ENCODE measurements around the gene SMAD2. TPM values are rescaled to one million over a fixed set of nuclear protein-coding genes. Genes with fewer than 3 reads are reported as not detected.
A peak's percentile ranks its signal among the peaks of the same experiment; 100 is the strongest.

SMAD2 gene
- total RNA-seq, 1 experiment from 2014 or later: 25.5 TPM

- intact Hi-C loops (cut with micrococcal nuclease): loop anchor here (1.0 to 5.0 kb wide), 2 partner anchors 35 to 48 kb away; partner anchors contain the start of gene SMAD2
- peak overlapping the region; percentile 53 for H3K4me2 ChIP-seq (ENCODE audit: low read length)
- no TSS peak for BruUV-seq (replicated peaks)
- ChIA-PET POLR2A (ENCODE audit: unreplicated experiment) (no interaction called here), CTCF (no interaction called here)
- no peak for TF ChIP-seq CTCF (conservative IDR thresholded peaks at IDR 0.05; ENCODE audit: low read depth, low read length)
- TF ChIP-seq EZH2phosphoT487 (IDR thresholded peaks at IDR 0.05; ENCODE audit: borderline replicate concordance, low read length): no peak
- no peak for TF ChIP-seq EZH2 (IDR thresholded peaks at IDR 0.05; ENCODE audit: low read length, unreplicated experiment)
- H3K27me3 ChIP-seq (ENCODE audit: low read length): no peaks in the 10 kb centered on the region
- H3K9ac ChIP-seq (ENCODE audit: low read length): peak overlapping the region; percentile 75
- 0 out of 2 replicates have a peak, but pooled peaks cover 6% of the 10 kb centered on the region for H3K79me2 ChIP-seq (ENCODE audit: low read length)
- no peaks in the 10 kb centered on the region for H3F3A ChIP-seq (ENCODE audit: low read length, unreplicated experiment)
- H3K4me3 ChIP-seq (ENCODE audit: low read length): no peak overlapping the region
- DNase-seq (peak; percentile 67), ATAC-seq (peak; percentile 76)
- H3K27ac ChIP-seq (ENCODE audit: low read length): peak overlapping the region; percentile 89
- H4K20me1 ChIP-seq (ENCODE audit: low read length): no peaks in the 10 kb centered on the region
- H3K4me1 ChIP-seq (ENCODE audit: insufficient read depth, low read length): peaks cover 37% of the 10 kb centered on the region
- H2AFZ ChIP-seq (ENCODE audit: low read length): no peak overlapping the region
- no peaks in the 10 kb centered on the region for H3K36me3 ChIP-seq (ENCODE audit: low read depth, low read length)
- H3K9me2 ChIP-seq (replicated peaks; ENCODE audit: low read length): no peaks in the 10 kb centered on the region
- no peaks in the 10 kb centered on the region for H3K9me3 ChIP-seq (ENCODE audit: low read length)
Observed at GRCh38 chr18:47881752-47882455, 48.6 kb downstream of the SMAD2 start.

- peak overlapping the region; percentile 89 for H3K27ac ChIP-seq (ENCODE audit: low read length)
- H3K4me2 ChIP-seq (ENCODE audit: low read length): no peak overlapping the region
- intact Hi-C loops (cut with micrococcal nuclease): loop anchor here (5.0 kb wide), 1 partner anchor 36 kb away; no protein-coding TSS in a partner anchor
- ATAC-seq: no peak
- H3K9me2 ChIP-seq (replicated peaks; ENCODE audit: low read length): no peaks in the 10 kb centered on the region
- H2AFZ ChIP-seq (ENCODE audit: low read length): no peak overlapping the region
- DNase-seq: no peak
- no peak overlapping the region for H3K4me3 ChIP-seq (ENCODE audit: low read length)
- no peak for TF ChIP-seq EZH2 (IDR thresholded peaks at IDR 0.05; ENCODE audit: low read length, unreplicated experiment)
- TF ChIP-seq CTCF (conservative IDR thresholded peaks at IDR 0.05; ENCODE audit: low read depth, low read length): no peak
- TF ChIP-seq EZH2phosphoT487 (IDR thresholded peaks at IDR 0.05; ENCODE audit: borderline replicate concordance, low read length): no peak
- H3F3A ChIP-seq (ENCODE audit: low read length, unreplicated experiment): no peaks in the 10 kb centered on the region
- TSS peak; percentile 55 for BruUV-seq (replicated peaks)
- H3K27me3 ChIP-seq (ENCODE audit: low read length): no peaks in the 10 kb centered on the region
- H3K4me1 ChIP-seq (ENCODE audit: insufficient read depth, low read length): peaks cover 37% of the 10 kb centered on the region
- peak overlapping the region; percentile 59 for H3K9ac ChIP-seq (ENCODE audit: low read length)
- ChIA-PET POLR2A (ENCODE audit: unreplicated experiment) (no interaction called here), CTCF (no interaction called here)
- no peaks in the 10 kb centered on the region for H4K20me1 ChIP-seq (ENCODE audit: low read length)
- H3K79me2 ChIP-seq (ENCODE audit: low read length): 0 out of 2 replicates have a peak, but pooled peaks cover 6% of the 10 kb centered on the region
- H3K36me3 ChIP-seq (ENCODE audit: low read depth, low read length): no peaks in the 10 kb centered on the region
- no peaks in the 10 kb centered on the region for H3K9me3 ChIP-seq (ENCODE audit: low read length)
Observed at GRCh38 chr18:47881042-47881441, 49.4 kb downstream of the SMAD2 start.

GRCh38 chr18:47877892-47878291, 52.6 kb downstream of the SMAD2 start:
- POLR2A ChIA-PET (ENCODE audit: unreplicated experiment): no interaction called here
- no peak overlapping the region for H3K4me3 ChIP-seq (ENCODE audit: low read length)
- intact Hi-C loops (cut with micrococcal nuclease): no loop called here
- no peaks in the 10 kb centered on the region for H3K9me3 ChIP-seq (ENCODE audit: low read length)
- ATAC-seq: no peak
- no peak overlapping the region for H2AFZ ChIP-seq (ENCODE audit: low read length)
- no peak overlapping the region for H3K4me2 ChIP-seq (ENCODE audit: low read length)
- CTCF ChIA-PET: interaction anchor here (0.6 kb wide), 1 partner anchor 130 kb away, joined by 3 read pairs; no protein-coding TSS in a partner anchor
- H3K36me3 ChIP-seq (ENCODE audit: low read depth, low read length): no peaks in the 10 kb centered on the region
- TF ChIP-seq EZH2phosphoT487 (IDR thresholded peaks at IDR 0.05; ENCODE audit: borderline replicate concordance, low read length) (no peak), EZH2 (IDR thresholded peaks at IDR 0.05; ENCODE audit: low read length, unreplicated experiment) (no peak), CTCF (conservative IDR thresholded peaks at IDR 0.05; ENCODE audit: low read depth, low read length) (no peak)
- H3K9ac ChIP-seq (ENCODE audit: low read length): no peak overlapping the region
- H3K27ac ChIP-seq (ENCODE audit: low read length): no peak overlapping the region
- H4K20me1 ChIP-seq (ENCODE audit: low read length): no peaks in the 10 kb centered on the region
- peaks cover under 1% of the 10 kb centered on the region; the same call in 1 of the 2 replicates for H3K79me2 ChIP-seq (ENCODE audit: low read length)
- no TSS peak for BruUV-seq (replicated peaks)
- no peaks in the 10 kb centered on the region for H3K27me3 ChIP-seq (ENCODE audit: low read length)
- no peaks in the 10 kb centered on the region for H3K9me2 ChIP-seq (replicated peaks; ENCODE audit: low read length)
- no peaks in the 10 kb centered on the region for H3F3A ChIP-seq (ENCODE audit: low read length, unreplicated experiment)
- H3K4me1 ChIP-seq (ENCODE audit: insufficient read depth, low read length): peaks cover 24% of the 10 kb centered on the region
- DNase-seq: no peak
